Epithelial cell of esophagus (primary cell): Measurements from ENCODE around the gene FRMPD2.
"Not testable (repeated sequence)": the region's sequence is repeated elsewhere in the genome, so short reads cannot be mapped to it uniquely, and the experiment has no call there.

Experiments
- DNase-seq: peaks from one replicate; pipeline ENCODE4 v3.0.0; 2010; ENCODE audit warnings: low read depth
- H3K4me3 ChIP-seq: 2 replicates; pipeline ENCODE4 v1.5.1; 2011; ENCODE audit warnings: mild to moderate bottlenecking, low read length, control low read depth
- TF ChIP-seq, protein P1 (sequence below): IDR thresholded peaks from 2 replicates; pipeline ENCODE4 v1.5.1; 2011; ENCODE audit warnings: low read depth, mild to moderate bottlenecking, low read length, control low read depth, inconsistent platforms; ENCODE audit not compliant: insufficient read depth; ENCODE audit errors: missing control alignments

FRMPD2 gene

DNA sequence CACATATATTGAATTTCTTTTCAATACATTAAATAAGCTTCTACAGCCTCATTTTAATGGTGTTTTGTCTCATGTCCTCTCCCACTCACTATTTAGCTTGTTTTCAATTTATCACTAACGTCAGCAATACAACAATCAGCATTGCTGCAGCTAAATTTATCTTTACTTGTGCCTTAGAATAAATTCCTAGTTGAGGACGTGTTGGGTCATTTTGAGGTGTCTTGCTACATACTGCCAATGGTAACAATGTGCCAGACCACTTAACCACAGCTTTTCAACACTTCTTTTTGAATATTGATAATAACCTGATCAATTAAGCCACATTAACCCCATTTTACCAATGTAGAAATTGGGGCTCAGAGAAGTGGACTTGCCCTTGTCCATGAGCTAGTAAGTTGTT lies 26.0 kb downstream of the FRMPD2 start:
- no peak overlapping the region for H3K4me3 ChIP-seq
- DNase-seq, result no peak
- TF ChIP-seq, protein P1, sequence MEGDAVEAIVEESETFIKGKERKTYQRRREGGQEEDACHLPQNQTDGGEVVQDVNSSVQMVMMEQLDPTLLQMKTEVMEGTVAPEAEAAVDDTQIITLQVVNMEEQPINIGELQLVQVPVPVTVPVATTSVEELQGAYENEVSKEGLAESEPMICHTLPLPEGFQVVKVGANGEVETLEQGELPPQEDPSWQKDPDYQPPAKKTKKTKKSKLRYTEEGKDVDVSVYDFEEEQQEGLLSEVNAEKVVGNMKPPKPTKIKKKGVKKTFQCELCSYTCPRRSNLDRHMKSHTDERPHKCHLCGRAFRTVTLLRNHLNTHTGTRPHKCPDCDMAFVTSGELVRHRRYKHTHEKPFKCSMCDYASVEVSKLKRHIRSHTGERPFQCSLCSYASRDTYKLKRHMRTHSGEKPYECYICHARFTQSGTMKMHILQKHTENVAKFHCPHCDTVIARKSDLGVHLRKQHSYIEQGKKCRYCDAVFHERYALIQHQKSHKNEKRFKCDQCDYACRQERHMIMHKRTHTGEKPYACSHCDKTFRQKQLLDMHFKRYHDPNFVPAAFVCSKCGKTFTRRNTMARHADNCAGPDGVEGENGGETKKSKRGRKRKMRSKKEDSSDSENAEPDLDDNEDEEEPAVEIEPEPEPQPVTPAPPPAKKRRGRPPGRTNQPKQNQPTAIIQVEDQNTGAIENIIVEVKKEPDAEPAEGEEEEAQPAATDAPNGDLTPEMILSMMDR, result no peak

DNA sequence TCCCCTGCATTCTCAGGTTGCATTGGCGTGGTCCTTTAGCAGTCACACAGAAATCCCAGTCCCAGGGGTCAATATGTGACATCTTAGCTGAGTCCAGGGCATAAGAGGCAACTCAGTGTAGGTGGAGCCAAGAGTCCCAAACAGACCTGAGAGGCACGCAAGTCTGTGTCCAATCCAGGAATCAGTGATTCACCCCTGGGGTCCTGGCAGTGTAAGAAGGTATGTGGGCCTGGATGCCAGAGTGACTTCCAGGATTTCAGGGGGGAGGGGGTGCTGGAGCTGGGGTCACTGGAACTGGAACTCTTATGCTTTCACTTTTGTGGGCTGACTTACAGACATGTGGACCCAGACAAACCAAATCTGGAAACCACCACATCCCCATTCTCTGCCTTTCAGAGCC lies 26.8 kb downstream of the FRMPD2 start:
- no peak for DNase-seq
- H3K4me3 ChIP-seq, result no peak overlapping the region
- TF ChIP-seq, protein P1, result no peak

DNA sequence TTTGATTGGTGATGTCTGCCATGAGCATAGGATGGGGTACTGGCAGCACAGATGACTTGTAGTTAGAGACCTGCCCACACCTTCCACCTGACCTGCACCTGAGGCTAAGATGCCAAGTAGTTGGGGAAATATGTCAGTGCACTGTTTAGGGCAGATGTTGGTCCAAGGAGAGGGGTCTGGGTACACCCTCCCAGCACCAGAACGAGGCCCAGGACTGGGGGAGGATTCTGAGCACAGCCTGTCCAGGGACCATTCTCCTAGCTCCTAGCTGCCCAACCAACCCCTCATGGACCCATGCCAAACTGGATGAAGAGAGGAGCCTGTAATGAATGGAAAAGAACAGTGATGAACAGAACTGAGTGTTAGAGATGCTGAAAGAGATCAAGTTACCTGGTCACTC lies 28.0 kb downstream of the FRMPD2 start:
- TF ChIP-seq, protein P1, result no peak
- no peak overlapping the region for H3K4me3 ChIP-seq
- DNase-seq, result no peak

DNA sequence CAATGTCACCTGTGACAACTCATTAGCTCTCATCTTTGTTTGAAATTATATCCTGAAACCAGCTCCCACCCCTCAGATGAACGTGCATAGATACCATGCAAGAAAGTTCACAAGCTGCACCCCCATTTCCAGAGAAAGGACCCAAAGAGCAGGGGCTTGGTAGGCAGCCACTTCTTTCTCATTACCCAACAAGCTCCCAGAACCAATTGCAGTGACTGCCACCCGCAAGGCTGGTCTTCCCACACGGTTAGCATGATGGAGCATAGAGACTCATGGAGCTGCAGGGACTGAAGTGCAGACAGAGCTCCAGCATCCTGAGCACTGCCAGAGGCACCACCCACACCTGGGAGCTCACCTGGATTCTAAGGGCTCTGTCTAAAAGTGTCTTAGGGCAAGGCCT lies 28.5 kb downstream of the FRMPD2 start:
- no peak for DNase-seq
- H3K4me3 ChIP-seq, result no peak overlapping the region
- TF ChIP-seq, protein P1, result no peak

DNA sequence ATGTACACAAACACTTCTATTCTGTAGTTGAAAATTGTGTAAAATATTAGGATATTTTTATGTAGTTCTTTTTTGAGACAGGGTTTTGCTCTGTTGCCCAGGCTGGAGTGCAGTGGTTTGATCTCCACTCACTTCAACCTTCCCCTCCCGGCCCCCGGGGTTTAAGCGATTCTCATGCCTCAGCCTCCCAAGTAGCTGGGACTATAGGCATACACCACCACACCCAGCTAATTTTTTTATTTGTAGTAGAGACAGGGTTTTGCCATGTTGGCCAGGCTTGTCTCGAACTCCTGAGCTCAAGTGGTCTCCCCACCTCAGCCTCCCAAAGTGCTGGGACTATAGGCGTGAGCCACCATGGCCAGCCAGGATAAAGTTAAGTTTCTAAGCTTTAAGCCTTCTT lies 30.6 kb downstream of the FRMPD2 start:
- not testable (repeated sequence) for DNase-seq, H3K4me3 ChIP-seq

DNA sequence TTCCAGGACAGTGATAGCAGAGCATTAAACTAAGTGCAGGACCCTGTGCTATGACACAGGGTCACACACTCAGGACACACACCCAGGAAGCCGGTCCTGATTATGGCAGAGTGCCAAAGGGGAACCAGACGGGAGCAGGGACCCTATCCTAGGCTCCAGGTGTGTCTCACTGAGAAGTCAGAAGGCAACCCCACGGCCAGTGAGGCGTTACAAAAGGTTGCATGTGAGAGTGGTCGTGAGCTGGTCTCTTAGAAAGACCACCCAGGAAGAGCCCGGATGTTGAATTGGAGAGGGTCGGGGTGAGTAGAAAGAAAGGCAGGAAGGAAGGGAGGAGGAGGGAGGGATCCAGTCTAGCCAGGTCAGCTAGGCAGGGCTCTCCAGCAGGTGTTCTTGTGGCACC lies 31.0 kb downstream of the FRMPD2 start:
- TF ChIP-seq, protein P1, result no peak
- no peak overlapping the region for H3K4me3 ChIP-seq
- DNase-seq, result no peak

DNA sequence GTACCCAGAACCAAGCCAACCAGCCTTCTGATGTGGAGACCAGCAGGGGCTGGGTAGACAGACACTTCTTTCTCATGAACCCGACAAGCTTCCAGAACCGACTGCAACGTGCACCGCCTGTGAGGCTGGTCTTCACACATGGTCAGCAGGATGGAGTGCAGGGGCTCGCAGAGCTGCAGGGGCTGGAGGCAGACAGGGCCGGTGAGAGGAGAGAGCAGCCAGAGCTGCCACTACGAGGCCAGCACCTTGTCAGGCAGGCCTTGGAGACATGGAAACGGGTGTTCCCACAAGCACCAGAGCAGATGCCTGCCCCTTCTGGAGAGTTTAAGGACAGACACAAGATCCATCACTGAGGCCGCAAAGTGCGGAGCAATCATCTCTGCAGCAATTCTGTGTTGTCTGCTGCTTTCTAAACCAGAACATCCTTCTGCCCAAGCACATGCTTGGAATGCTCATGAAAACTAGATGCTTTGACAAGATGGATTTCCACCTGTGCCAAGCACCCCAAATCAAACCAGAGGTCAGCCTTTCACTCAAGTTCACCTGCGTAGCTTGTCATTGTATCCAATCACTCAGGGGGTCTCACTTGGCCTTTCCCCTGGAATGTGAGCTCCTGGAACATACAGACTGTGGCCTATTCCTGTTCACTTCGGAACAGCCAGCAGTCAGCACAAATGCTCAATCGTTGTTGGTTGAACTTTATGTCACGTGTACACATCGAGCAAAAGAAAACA lies 32.2 kb downstream of the FRMPD2 start:
- no peak overlapping the region for H3K4me3 ChIP-seq
- DNase-seq, result no peak
- TF ChIP-seq, protein P1, result no peak
